ENCODE data around the gene CISH.

CISH gene

GRCh38 chr3:50571486-50571885 is 40.1 kb downstream of the CISH start:
- Histone ChIP-seq H3K4me2 (ENCODE audit: insufficient read depth, low read length) (peak overlapping the region; percentile 90), H3K79me2 (ENCODE audit: insufficient read depth, low read length) (peaks cover 79% of the 10 kb centered on the region)

GRCh38 chr3:50570508-50571279 is 40.9 kb downstream of the CISH start:
- peak overlapping the region; percentile 96 for H3K27ac ChIP-seq (ENCODE audit: low read length)
- TF ChIP-seq CTCF (IDR thresholded peaks at IDR 0.05; ENCODE audit: borderline replicate concordance, extremely low read depth, low read length, poor library complexity, severe bottlenecking) (no peak), EZH2 (IDR thresholded peaks at IDR 0.05; ENCODE audit: borderline replicate concordance, low read depth, low read length, severe bottlenecking) (no peak)
- peak overlapping the region; percentile 75 to 92; a peak in 3 of 4 replicates for H3K4me3 ChIP-seq (ENCODE audit: low read depth in 1 of 2, low read length in 2 of 2)
- H4K20me1 ChIP-seq (ENCODE audit: insufficient read depth, low read length) = no peaks in the 10 kb centered on the region
- ATAC-seq (ENCODE audit: insufficient read depth, low read depth) = no peak
- H2AFZ ChIP-seq (ENCODE audit: low read depth, low read length) = no peak overlapping the region
- H3K9me3 ChIP-seq (ENCODE audit: insufficient read depth, low read length, severe bottlenecking) = no peaks in the 10 kb centered on the region
- peaks cover 71% of the 10 kb centered on the region for H3K79me2 ChIP-seq (ENCODE audit: insufficient read depth, low read length)
- H3K27me3 ChIP-seq (ENCODE audit: insufficient read depth, low read length, poor library complexity) = no peaks in the 10 kb centered on the region
- peaks cover 33% of the 10 kb centered on the region for H3K36me3 ChIP-seq (ENCODE audit: insufficient read depth, low read length)
- H3K4me2 ChIP-seq (ENCODE audit: insufficient read depth, low read length) = peak overlapping the region; percentile 90
- DNase-seq = peak; percentile 35
- H3K9ac ChIP-seq (ENCODE audit: low read depth, low read length) = peak overlapping the region; percentile 80
- peaks cover 86% of the 10 kb centered on the region for H3K4me1 ChIP-seq (ENCODE audit: insufficient read depth, low read length)

More at GRCh38 chr3:50571486-50571885, 40.1 kb downstream of the CISH start:
- ATAC-seq (ENCODE audit: insufficient read depth, low read depth) = no peak
- peak overlapping the region; percentile 80 for H3K9ac ChIP-seq (ENCODE audit: low read depth, low read length)
- H4K20me1 ChIP-seq (ENCODE audit: insufficient read depth, low read length) = no peaks in the 10 kb centered on the region
- H3K27me3 ChIP-seq (ENCODE audit: insufficient read depth, low read length, poor library complexity) = no peaks in the 10 kb centered on the region
- peaks cover 41% of the 10 kb centered on the region for H3K36me3 ChIP-seq (ENCODE audit: insufficient read depth, low read length)
- peak overlapping the region; percentile 96 for H3K27ac ChIP-seq (ENCODE audit: low read length)
- H3K4me1 ChIP-seq (ENCODE audit: insufficient read depth, low read length) = peaks cover 88% of the 10 kb centered on the region
- TF ChIP-seq CTCF (IDR thresholded peaks at IDR 0.05; ENCODE audit: borderline replicate concordance, extremely low read depth, low read length, poor library complexity, severe bottlenecking) = no peak
- TF ChIP-seq EZH2 (IDR thresholded peaks at IDR 0.05; ENCODE audit: borderline replicate concordance, low read depth, low read length, severe bottlenecking) = no peak
- no peak overlapping the region for H2AFZ ChIP-seq (ENCODE audit: low read depth, low read length)
- H3K4me3 ChIP-seq (ENCODE audit: low read depth in 1 of 2, low read length in 2 of 2) = peak overlapping the region; percentile 2 to 92; a peak in 3 of 4 replicates
- H3K9me3 ChIP-seq (ENCODE audit: insufficient read depth, low read length, severe bottlenecking) = no peaks in the 10 kb centered on the region
- peak; percentile 45 for DNase-seq

- H3K27ac ChIP-seq (ENCODE audit: low read length) = peak within 1 kb of the TSS; percentile 96
Observed at GRCh38 chr3:50568947-50569749, 42.4 kb downstream of the CISH start, which contains the start of gene HEMK1. TSS of gene HEMK1 (plus strand) at chr3:50569522. CDS start at chr3:50571105, 1,583 bp downstream.

More at GRCh38 chr3:50568947-50569749, 42.4 kb downstream of the CISH start, which contains the start of gene HEMK1:
- H4K20me1 ChIP-seq (ENCODE audit: insufficient read depth, low read length) = 0 out of 2 replicates have a peak, but pooled peaks cover 2% of the 10 kb centered on the region
- peaks cover 70% of the 10 kb centered on the region for H3K4me1 ChIP-seq (ENCODE audit: insufficient read depth, low read length)
- H2AFZ ChIP-seq (ENCODE audit: low read depth, low read length) = peak within 1 kb of the TSS; percentile 88
- peaks cover 56% of the 10 kb centered on the region for H3K79me2 ChIP-seq (ENCODE audit: insufficient read depth, low read length)
- no peaks in the 10 kb centered on the region for H3K9me3 ChIP-seq (ENCODE audit: insufficient read depth, low read length, severe bottlenecking)
- H3K9ac ChIP-seq (ENCODE audit: low read depth, low read length) = peak within 1 kb of the TSS; percentile 80
- peak; percentile 97 for DNase-seq
- TF ChIP-seq EZH2 (IDR thresholded peaks at IDR 0.05; ENCODE audit: borderline replicate concordance, low read depth, low read length, severe bottlenecking) (no peak), CTCF (IDR thresholded peaks at IDR 0.05; ENCODE audit: borderline replicate concordance, extremely low read depth, low read length, poor library complexity, severe bottlenecking) (no peak)
- H3K4me3 ChIP-seq (ENCODE audit: low read depth in 1 of 2, low read length in 2 of 2) = peak within 1 kb of the TSS; percentile 75 to 92
- peaks cover 23% of the 10 kb centered on the region for H3K36me3 ChIP-seq (ENCODE audit: insufficient read depth, low read length)
- peak within 1 kb of the TSS; percentile 90 for H3K4me2 ChIP-seq (ENCODE audit: insufficient read depth, low read length)
- no peaks in the 10 kb centered on the region for H3K27me3 ChIP-seq (ENCODE audit: insufficient read depth, low read length, poor library complexity)
- ATAC-seq (ENCODE audit: insufficient read depth, low read depth) = peak; percentile 44
